ENCODE results near the gene PDE6G. TPM values are rescaled to one million over a fixed set of nuclear protein-coding genes. Genes with fewer than 3 reads are reported as not detected.

The PDE6G gene
- total and polyA plus RNA-seq, 2 of the 4 experiments (the other 2 are of a cell fraction): 2.7 TPM; not detected in 1

DNA sequence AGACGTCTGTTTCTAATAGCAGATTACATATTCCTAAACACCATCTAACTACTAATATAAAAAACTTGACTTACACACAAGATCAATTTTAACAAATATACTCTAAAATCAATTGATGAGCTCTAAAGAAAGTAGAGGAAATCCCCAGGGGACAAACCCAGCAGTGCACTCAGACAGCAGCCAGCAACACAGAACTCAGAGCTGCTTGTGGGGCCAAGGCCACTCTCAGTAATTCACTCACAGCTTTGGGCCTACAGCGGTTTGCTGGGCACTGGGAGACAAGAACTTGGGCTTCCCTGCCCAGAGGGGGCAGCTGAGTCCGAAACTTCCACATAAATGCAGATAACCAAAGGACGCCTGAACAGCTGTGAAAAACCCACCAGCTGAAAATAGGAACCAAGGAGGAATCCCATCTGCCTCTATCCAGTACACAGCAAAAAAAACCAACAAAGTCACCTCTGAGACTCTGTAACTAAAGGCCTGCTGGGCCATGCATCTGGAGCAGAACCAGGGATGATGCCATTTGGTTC, 40.9 kb downstream of the PDE6G start:
- no peak for TF ChIP-seq POLR2A (IDR thresholded peaks at IDR 0.05; ENCODE audit: low read depth, low read length)
- TF ChIP-seq, protein P1, sequence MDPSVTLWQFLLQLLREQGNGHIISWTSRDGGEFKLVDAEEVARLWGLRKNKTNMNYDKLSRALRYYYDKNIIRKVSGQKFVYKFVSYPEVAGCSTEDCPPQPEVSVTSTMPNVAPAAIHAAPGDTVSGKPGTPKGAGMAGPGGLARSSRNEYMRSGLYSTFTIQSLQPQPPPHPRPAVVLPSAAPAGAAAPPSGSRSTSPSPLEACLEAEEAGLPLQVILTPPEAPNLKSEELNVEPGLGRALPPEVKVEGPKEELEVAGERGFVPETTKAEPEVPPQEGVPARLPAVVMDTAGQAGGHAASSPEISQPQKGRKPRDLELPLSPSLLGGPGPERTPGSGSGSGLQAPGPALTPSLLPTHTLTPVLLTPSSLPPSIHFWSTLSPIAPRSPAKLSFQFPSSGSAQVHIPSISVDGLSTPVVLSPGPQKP (IDR thresholded peaks at IDR 0.05; ENCODE audit: borderline replicate concordance, low read depth, low read length): no peak
- TF ChIP-seq MAFK (IDR thresholded peaks at IDR 0.05; ENCODE audit: low read depth, low read length): no peak
- TF ChIP-seq, protein P2, sequence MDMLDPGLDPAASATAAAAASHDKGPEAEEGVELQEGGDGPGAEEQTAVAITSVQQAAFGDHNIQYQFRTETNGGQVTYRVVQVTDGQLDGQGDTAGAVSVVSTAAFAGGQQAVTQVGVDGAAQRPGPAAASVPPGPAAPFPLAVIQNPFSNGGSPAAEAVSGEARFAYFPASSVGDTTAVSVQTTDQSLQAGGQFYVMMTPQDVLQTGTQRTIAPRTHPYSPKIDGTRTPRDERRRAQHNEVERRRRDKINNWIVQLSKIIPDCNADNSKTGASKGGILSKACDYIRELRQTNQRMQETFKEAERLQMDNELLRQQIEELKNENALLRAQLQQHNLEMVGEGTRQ (IDR thresholded peaks at IDR 0.05; ENCODE audit: low read depth, low read length): no peak
- TF ChIP-seq MXI1 (IDR thresholded peaks at IDR 0.05; ENCODE audit: borderline replicate concordance, low read depth, low read length): no peak
- TF ChIP-seq MAZ (IDR thresholded peaks at IDR 0.05; ENCODE audit: borderline replicate concordance, low read depth, low read length): no peak
- TF ChIP-seq RCOR1 (IDR thresholded peaks at IDR 0.05; ENCODE audit: insufficient replicate concordance, low read length): no peak
- TF ChIP-seq, protein P3, sequence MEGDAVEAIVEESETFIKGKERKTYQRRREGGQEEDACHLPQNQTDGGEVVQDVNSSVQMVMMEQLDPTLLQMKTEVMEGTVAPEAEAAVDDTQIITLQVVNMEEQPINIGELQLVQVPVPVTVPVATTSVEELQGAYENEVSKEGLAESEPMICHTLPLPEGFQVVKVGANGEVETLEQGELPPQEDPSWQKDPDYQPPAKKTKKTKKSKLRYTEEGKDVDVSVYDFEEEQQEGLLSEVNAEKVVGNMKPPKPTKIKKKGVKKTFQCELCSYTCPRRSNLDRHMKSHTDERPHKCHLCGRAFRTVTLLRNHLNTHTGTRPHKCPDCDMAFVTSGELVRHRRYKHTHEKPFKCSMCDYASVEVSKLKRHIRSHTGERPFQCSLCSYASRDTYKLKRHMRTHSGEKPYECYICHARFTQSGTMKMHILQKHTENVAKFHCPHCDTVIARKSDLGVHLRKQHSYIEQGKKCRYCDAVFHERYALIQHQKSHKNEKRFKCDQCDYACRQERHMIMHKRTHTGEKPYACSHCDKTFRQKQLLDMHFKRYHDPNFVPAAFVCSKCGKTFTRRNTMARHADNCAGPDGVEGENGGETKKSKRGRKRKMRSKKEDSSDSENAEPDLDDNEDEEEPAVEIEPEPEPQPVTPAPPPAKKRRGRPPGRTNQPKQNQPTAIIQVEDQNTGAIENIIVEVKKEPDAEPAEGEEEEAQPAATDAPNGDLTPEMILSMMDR (conservative IDR thresholded peaks at IDR 0.05; ENCODE audit: low read depth, low read length): no peak
- TF ChIP-seq FOS (IDR thresholded peaks at IDR 0.05; ENCODE audit: low read depth, low read length): no peak
- peaks cover 48% of the 10 kb centered on the region for H4K20me1 ChIP-seq (ENCODE audit: insufficient read depth, low read length)
- intact Hi-C loops (cut with micrococcal nuclease) (no loop called here), dilution Hi-C loops (cut with HindIII; ENCODE audit: low sequenced_read_pairs, unreplicated experiment) (no loop called here), in situ Hi-C loops (cut with MboI; ENCODE audit: low sequenced_read_pairs) (no loop called here)
- no CpG with 5 or more reads among the region's 4 CpGs for WGBS, 2 experiments (ENCODE audit: extremely low coverage in 2 of 2, insufficient read length in 1 of 2)
- no peak overlapping the region for H2BK5ac ChIP-seq (ENCODE audit: low read depth, low read length, poor library complexity, severe bottlenecking)
- DNase-seq (no peak), ATAC-seq (ENCODE audit: low read depth) (no peak)
- no peaks in the 10 kb centered on the region for H3K27me3 ChIP-seq (ENCODE audit: control insufficient read depth, insufficient read depth, low read length)
- no peak overlapping the region for H3K27ac ChIP-seq (ENCODE audit: insufficient read depth, low read length)
- no peak overlapping the region for H3K14ac ChIP-seq (replicated peaks; ENCODE audit: low read depth, low read length)
- no peak overlapping the region for H4K8ac ChIP-seq (ENCODE audit: low read depth in 2 of 2, low read length in 2 of 2)
- H3K4ac ChIP-seq (ENCODE audit: low read depth, low read length): no peak overlapping the region
- no peak overlapping the region for H2BK120ac ChIP-seq (ENCODE audit: low read depth, low read length)
- no TSS peak for BruUV-seq (replicated peaks)
- no peak overlapping the region for H4K5ac ChIP-seq (ENCODE audit: low read depth, low read length)
- H3K23ac ChIP-seq (ENCODE audit: low read depth, low read length): no peak overlapping the region
- H3K9me3 ChIP-seq (ENCODE audit: control insufficient read depth, insufficient read depth, low read length): no peaks in the 10 kb centered on the region
- H2BK15ac ChIP-seq (ENCODE audit: low read depth, low read length): no peak overlapping the region
- no peak overlapping the region for H2AFZ ChIP-seq (replicated peaks; ENCODE audit: low read length, poor library complexity)
- H3K4me2 ChIP-seq (ENCODE audit: low read depth, low read length): no peak overlapping the region
- peaks cover 6% of the 10 kb centered on the region; the same call in 1 of the 2 replicates for H3K9me1 ChIP-seq (ENCODE audit: insufficient read depth, low read length)
- H3K56ac ChIP-seq (ENCODE audit: extremely low read depth, insufficient read depth, low read length): no peak overlapping the region
- no peak overlapping the region for H2AK5ac ChIP-seq (ENCODE audit: low read depth, low read length)
- no peak overlapping the region for H2AK9ac ChIP-seq (replicated peaks; ENCODE audit: low read depth, low read length, poor library complexity)
- no peak overlapping the region for H3K18ac ChIP-seq (ENCODE audit: low read depth, low read length)
- peaks cover 20 to 58% of the 10 kb centered on the region in 2 experiments for H3K79me1 ChIP-seq (ENCODE audit: low read depth in 1 of 2, low read length in 2 of 2)
- H3K36me3 ChIP-seq (ENCODE audit: control insufficient read depth, insufficient read depth, low read length): peaks cover 37% of the 10 kb centered on the region
- no peak overlapping the region for H3K4me3 ChIP-seq (ENCODE audit: insufficient read depth, low read depth, low read length)
- ChIA-PET CTCF (no interaction called here), POLR2A (ENCODE audit: unreplicated experiment) (interaction anchor here (0.6 kb wide), 1 partner anchor 87 kb away, joined by 9 read pairs; no protein-coding TSS in a partner anchor)
- H3K9ac ChIP-seq (ENCODE audit: low read depth, low read length): no peak overlapping the region
- H4K91ac ChIP-seq (ENCODE audit: insufficient read depth, low read depth, low read length): no peak overlapping the region
- H3K4me1 ChIP-seq (ENCODE audit: control insufficient read depth, insufficient read depth, low read length): peaks cover 4% of the 10 kb centered on the region
- H2BK20ac ChIP-seq (ENCODE audit: low read depth, low read length): no peak overlapping the region
